IPS DF 4.7 (cell line): ENCODE results near the gene VHLL.

ENCODE experiments used
- DNase-seq: peaks from one replicate; pipeline ENCODE4 v3.0.0-alpha.2; 2013; ENCODE audit warnings: low spot score; ENCODE audit errors: extremely low read depth

The VHLL gene

DNA sequence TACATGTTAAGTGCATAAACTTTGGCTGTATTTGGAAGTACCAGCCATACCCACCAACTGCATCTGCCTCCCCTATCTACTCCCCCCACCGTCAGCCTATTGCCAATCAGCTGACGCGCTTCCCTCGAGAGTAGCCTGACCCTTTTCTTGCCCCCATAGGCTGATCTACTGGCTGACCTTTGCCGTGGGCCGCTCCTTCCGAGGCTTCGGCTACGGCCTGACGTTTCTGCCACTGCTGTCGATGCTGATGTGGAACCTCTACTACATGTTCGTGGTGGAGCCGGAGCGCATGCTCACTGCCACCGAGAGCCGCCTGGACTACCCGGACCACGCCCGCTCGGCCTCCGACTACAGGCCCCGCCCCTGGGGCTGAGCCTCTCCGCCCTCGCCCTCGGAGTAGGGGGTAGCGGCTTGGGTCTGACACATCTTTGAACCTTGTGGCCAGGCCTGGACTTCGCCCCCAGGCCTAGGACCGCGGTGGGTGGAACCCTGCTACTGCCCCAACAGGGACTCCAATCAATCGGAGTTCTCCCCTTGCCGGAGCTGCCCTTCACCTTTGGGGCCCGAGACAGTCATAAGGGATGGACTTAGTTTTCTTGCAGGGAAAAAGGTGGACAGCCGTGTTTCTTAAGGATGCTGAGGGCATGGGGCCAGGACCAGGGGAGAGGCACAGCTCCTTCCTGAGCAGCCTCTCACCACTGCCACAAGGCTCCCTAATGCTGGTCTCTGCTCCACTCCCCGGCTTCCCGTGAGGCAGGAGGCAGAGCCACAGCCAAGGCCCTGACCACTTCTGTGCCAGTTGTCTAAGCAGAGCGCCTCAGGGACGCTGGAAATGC, 7.7 kb downstream of the VHLL start:
- DNase-seq, result no peak

DNA sequence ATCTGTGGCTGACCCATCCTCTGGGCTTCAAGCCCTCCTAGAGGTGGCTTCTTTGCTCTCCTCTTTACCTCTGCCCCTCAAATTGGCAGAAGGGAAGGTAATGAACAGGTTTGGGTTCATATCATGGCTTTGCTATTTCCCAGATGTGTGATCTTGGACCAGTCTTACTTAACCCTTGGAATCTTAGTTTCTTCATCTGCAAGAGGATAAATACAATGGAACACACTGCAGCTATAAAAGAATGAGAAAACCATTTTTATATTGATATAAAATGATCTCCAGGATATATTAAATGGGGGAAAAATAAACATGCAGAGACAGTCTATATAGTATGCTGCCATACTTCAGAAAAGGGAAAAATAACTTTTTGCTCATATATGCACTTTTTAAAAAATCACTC, 9.2 kb downstream of the VHLL start:
- no peak for DNase-seq

GRCh38 chr1:156286061-156286460, 13.0 kb downstream of the VHLL start:
- DNase-seq, result no peak

DNA sequence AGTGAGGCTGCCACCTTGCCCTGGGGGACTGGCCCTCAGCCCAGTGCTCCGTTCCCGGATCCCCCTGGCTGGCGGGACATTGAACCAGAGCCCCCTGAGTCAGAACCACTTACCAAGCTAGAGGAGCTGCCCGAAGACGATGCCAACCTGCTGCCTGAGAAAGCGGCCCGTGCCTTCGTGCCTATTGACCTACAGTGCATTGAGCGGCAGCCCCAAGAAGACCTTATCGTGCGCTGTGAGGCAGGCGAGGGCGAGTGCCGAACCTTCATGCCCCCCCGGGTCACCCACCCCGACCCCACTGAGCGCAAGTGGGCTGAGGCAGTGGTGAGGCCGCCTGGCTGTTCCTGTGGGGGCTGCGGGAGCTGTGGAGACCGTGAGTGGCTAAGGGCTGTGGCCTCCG, 13.7 kb downstream of the VHLL start:
- no peak for DNase-seq

- DNase-seq, result no peak
Observed at GRCh38 chr1:156284757-156285156, 14.3 kb downstream of the VHLL start.

GRCh38 chr1:156284112-156284511, 15.0 kb downstream of the VHLL start, which contains the start of gene TMEM79:
Gene TMEM79, plus strand, starts transcription at chr1:156284325. Its CDS starts 902 bp downstream, at chr1:156285227.
- DNase-seq, result no peak

- no peak for DNase-seq
Observed at GRCh38 chr1:156283521-156283920, 15.6 kb downstream of the VHLL start.

GRCh38 chr1:156282479-156283222, 16.5 kb downstream of the VHLL start, which contains the start of gene SMG5:
Gene SMG5, minus strand, starts transcription at chr1:156282825. Its CDS starts 145 bp downstream, at chr1:156282680.
- peak; percentile 99 for DNase-seq

DNA sequence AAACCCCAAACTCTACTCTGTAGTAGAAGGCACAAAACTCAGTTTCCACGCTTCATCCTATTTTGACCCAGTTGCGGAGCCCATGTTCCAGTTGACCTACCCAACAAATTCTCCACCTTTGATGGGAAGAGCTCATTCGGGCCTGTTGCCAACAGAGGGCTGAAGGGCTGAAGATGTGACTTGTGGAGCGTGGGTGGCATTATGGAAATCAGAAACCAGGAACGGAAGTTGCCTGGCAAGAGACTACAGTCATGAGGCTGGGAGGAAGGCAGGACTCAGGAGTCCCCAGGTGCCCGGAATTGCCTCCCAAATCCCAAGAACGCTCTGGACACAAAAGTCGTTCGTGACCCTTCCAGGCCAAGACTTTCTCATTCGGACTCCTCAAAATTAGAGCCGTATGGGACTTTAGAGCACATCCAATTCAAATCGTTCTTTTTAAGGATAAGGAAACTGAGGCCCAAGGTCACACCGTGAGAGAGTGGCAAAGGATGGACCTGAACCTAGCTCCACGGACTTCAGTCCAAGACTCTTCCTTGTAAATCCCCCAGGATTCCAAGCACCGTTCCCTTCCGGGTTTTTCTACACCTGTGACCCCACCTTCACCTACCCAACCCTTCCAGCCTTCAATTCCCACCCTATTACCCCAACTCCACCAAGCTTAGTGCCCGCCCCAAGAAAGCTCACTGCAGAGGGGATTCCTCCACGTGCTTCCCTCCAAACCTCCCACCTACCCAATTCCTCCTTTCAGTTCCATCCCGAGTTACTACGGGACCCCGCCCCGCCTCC, 17.2 kb downstream of the VHLL start:
- no peak for DNase-seq

DNA sequence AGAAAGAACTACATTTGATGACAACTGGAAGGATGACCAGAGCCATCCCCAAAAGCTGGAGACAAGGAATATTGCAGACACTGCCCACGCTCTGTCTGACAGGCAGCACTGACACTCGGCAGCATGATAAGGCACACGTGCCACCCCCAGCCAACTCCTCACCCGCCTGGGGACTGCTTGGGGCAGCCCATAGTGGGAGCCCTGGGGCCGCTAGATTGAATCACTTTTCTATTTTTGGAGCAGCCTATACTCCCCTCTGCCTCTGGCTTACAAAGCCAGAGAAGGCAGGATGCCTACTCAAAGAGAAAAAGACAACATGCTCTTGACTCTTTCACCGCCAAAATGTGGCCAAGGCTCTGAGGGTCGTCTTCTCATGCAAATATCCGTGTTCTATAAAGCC, 17.8 kb downstream of the VHLL start:
- no peak for DNase-seq

DNA sequence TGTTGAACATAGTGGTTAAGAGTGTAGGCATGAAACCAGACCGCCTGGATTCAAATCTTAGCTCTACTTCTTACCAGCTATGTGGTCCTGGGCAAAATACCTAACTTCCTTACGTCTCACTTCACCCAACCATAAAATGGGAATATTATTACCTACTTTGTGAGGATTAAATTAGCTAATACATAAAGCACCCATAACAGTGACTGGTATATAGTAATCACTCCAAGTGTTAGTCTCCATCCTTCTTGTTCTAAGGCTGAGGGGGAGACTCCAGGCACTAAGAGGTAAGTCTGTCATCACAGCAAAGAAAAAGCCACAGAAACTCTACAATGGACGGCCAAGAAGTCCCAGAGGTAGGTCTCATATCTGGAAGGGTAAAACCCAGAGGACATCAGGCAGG, 19.3 kb downstream of the VHLL start:
- no peak for DNase-seq

DNA sequence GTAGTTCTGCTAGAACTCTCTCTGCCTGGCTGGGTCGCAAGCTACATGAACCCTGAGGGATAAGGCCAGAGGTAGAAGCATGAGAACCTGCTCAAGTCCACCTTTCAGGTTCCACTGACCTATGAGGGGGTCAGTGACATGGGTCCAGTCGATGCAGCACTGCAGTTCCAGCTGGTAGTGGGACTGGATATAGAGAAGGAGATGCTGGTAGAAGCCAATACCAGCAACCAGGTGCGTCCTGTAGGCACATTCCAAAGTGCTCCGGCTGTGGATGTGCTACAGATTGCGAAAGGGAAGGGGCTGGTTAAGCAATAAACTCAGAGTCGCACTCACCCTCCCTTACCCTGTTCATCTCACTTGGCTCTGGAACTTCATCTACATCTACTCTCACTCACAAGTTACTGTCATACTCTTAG, 22.1 kb downstream of the VHLL start:
- DNase-seq, result no peak

DNA sequence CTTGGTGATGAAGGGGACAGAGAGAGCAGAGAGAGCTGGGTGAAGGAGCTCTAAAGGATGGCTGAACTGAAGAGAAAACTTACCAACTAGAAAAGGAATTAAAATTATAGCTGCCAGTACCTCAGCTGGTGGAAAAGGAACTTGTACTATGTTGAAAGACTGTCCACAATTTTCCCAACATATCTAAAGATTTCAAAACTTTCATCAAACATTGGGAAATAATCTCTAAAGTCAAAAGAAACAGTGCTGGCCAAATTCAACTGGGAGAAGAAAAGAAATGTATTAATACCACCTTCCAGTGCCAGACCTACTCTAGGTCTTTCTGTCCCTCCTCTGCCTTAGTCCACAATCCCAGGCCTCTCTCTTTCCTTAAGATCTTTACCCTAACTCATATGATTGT, 22.6 kb downstream of the VHLL start:
- no peak for DNase-seq

- no peak for DNase-seq
Observed at GRCh38 chr1:156270314-156270713, 28.8 kb downstream of the VHLL start.

DNA sequence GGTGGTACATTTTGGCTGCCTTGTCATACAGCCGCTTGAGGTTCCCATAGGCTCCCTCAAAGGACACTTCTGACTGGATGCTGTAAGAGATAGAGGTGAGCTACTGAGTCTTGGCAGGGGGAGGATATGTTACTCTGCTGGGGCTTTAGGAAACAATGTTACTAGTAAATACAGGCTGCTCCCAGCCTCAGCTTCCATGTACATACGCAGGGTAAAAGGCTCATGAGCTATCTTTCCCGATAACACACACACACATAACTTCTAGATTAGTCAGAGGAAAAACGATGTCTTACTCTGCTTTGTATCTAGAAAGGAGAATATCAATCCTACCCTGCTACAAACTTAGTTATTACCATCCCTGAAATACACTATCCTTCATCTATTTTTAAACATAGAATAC, 30.8 kb downstream of the VHLL start:
- DNase-seq, result no peak

DNA sequence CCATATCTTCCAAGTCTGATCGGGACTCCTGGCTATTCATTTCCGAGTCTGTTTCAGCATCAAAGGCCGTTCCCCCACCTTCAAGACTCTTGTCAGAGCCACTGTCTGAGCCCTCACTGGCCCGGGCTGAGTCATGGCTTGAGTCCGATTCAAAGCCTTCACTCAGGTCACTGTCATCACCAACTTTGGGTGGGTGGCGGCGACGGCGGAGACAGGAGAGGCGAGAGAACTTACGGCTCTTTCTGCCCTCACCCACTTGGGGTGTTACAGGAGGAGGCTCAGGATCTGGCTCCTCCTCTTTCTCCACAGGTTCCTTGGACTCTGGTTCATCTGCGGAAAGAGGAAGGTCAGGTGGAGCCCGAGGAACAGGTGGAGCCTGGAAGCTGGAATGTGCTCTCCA, 33.1 kb downstream of the VHLL start:
- DNase-seq, result no peak

- DNase-seq, result no peak
Observed at GRCh38 chr1:156263288-156263655, 35.8 kb downstream of the VHLL start.

GRCh38 chr1:156262461-156263287, 36.4 kb downstream of the VHLL start:
- no peak for DNase-seq

- no peak for DNase-seq
Observed at GRCh38 chr1:156260896-156261295, 38.2 kb downstream of the VHLL start.

- DNase-seq, result no peak
Observed at GRCh38 chr1:156259805-156260204, 39.3 kb downstream of the VHLL start.

DNA sequence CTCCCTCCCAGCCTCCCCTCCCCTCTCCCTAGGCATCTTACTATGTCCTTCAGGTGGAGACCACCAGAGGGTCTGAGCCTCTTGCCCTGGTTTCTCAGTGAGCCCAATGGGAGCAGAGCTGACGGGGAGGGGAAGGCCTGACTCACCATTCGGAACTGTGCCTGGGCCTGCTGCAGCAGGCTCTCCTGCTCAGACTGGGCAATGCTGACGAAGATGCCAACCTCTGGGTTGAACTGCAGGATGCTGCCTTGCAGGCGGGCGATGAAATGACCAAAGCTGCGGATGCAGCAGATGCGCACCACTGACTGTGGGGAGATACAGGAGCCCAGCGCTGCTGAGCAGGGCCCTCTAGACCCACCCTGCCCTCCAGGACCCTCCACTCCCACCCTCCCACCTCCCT, 40.2 kb downstream of the VHLL start:
- DNase-seq, result no peak
